ENCODE data around the gene ZBTB7B.

ZBTB7B gene

DNA sequence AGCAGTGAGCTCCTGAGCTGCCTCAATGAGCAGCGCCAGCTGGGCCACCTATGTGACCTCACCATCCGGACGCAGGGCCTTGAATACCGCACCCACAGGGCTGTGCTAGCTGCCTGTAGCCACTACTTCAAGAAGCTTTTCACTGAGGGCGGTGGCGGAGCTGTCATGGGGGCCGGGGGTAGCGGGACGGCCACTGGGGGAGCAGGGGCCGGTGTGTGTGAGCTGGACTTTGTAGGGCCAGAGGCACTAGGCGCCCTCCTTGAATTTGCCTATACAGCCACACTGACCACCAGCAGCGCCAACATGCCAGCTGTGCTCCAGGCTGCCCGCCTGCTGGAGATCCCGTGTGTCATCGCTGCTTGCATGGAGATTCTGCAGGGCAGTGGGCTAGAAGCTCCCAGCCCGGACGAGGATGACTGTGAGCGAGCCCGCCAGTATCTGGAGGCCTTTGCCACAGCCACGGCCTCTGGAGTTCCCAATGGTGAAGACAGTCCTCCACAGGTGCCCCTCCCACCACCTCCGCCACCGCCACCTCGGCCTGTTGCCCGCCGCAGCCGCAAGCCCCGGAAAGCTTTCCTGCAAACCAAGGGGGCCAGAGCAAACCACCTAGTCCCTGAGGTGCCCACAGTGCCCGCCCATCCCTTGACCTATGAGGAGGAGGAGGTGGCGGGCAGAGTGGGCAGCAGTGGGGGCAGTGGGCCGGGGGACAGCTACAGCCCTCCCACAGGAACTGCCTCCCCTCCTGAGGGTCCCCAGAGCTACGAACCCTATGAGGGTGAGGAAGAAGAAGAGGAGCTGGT, 12.3 kb downstream of the ZBTB7B start:
- in situ Hi-C loops (cut with HindIII; ENCODE audit: low sequenced_read_pairs) = no loop called here

DNA sequence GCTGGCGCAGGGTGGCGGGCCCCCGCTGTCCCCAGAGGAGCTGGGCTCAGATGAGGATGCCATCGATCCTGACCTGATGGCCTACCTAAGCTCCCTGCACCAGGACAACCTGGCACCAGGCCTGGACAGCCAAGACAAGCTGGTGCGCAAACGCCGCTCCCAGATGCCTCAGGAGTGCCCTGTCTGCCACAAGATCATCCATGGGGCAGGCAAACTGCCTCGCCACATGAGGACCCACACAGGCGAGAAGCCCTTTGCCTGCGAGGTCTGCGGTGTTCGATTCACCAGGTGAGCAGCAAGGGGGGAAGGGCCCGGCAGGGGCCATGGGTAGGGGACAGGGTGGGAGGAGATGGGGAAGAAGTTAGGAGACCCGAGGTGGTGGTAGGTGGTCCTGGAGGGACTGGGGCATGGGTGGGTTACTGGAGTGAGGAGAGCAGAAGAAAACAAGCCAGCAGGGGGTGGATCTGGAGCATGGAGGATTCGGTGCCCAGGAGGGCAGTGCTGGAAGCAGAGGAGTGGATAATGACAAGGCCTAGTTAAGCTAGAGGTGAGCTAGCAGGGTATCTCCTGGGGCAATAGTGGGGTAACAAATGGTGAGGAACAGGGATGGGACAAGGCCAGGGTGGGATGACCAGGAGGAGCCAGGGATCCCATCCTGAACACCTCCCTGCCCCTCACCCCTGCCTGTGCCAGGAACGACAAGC, 13.1 kb downstream of the ZBTB7B start:
- in situ Hi-C loops (cut with HindIII; ENCODE audit: low sequenced_read_pairs) = no loop called here

DNA sequence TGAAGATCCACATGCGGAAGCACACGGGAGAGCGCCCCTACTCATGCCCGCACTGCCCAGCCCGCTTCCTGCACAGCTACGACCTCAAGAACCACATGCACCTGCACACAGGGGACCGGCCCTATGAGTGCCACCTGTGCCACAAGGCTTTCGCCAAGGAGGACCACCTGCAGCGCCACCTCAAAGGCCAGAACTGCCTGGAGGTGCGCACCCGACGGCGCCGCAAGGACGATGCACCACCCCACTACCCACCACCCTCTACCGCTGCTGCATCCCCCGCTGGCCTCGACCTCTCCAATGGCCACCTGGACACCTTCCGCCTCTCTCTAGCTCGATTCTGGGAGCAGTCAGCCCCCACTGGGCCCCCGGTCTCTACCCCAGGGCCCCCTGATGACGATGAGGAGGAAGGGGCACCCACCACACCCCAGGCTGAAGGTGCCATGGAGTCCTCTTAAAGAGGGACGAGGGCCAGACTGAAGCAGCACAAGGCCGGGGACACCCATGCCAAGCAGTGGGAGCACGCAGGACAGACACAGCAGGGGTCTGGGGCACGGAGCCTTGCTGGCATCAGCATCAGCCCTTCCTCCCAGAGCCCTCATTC, 13.7 kb downstream of the ZBTB7B start:
- in situ Hi-C loops (cut with HindIII; ENCODE audit: low sequenced_read_pairs) = no loop called here

DNA sequence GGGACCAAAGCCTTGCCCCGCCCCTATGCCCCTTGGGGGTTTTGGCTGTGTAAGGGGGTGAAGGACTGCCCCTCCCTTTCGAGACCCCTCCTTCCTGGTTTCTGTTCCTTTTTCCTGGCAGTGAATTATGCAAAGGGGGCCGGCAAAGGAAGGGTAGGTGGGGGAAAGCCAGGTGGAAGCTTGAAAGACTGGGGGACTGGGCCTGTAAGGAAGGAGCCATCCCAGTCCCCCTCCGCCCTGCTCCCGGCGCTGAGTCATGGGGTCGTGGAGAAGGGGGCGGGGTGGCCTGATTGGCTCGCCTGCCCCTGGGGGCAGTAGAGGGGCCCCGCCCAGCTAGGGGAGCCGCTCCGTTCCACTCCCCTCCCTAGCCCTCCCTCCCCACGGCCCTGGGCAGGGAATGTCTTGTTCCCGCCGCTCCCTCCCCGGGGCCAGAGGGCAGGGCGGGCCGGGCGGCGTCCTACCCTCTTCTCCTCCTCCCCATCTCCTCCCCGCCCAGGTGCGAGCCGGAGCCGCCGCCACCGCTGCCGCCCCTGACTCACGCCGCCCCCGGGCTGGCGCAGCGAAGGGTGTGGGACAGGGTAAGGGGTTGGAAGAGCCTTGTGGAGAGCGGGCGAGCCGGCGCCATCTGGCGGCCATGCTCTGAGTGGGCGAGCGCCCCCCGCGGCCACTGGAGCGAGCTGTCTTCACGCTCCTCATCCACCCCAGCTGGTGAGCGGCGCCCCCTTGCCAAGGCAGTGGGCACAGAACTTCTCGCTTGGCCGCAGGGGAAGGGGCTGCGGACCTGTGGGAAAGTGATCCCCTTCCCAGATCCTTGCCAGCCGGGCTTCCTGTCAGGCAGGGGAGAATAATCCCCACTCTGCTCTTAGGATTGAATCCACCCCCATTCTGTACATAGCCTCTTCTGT, 14.7 kb downstream of the ZBTB7B start:
- in situ Hi-C loops (cut with HindIII; ENCODE audit: low sequenced_read_pairs) = no loop called here

DNA sequence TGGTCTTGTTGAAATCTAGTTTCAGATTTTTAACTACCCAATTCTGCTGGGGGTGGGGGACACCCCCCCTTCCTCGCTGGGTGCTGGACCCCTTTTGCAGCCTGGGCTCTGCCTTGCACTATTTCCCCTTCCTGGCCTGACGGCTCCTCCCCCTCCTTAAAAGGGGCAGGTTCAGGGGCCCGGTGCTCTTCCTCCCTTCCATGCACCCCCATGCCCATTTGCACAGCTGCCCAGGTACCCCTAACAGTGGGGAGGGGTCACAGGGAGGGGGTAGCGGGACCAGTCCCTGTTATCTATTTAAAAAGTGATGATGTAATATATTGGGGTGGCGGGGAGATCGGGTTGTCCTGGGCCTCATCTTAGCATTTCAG, 15.3 kb downstream of the ZBTB7B start:
- in situ Hi-C loops (cut with HindIII; ENCODE audit: low sequenced_read_pairs) = no loop called here

DNA sequence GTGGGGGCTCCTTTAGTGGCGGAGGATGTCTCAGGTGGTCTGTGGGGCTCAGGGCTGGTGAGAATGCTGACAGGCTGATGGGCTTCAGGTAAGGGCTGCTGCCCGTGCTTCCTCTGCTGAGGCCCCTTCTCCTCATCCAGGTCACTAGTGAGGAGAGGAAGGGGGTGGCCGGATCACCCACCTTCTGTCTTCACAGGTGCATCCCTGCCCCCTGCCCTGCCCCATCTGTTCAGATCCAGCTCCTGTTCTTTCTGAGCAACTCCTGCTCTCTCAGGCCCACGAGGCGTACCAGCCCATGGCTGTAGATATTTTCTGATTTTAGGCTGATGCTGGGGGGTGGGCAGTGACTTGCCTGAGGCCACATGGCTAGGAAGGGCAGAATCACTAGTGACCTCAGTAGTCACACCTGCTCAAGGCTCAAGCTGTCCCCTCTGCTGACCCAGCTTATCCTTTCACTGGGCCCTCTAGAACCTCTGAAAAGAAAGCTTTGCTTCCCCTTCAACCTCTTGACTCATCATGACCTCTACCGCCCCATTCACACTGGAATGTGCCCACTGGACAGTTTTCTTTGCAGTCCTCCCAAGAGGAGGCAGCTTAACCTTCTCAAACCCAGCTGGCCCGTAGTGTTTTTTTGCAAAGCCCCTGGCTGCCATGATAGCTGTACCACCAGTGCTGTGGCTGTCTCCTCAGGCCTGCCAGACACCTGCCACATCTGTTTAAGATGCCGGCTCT, 16.2 kb downstream of the ZBTB7B start:
- in situ Hi-C loops (cut with HindIII; ENCODE audit: low sequenced_read_pairs) = no loop called here

DNA sequence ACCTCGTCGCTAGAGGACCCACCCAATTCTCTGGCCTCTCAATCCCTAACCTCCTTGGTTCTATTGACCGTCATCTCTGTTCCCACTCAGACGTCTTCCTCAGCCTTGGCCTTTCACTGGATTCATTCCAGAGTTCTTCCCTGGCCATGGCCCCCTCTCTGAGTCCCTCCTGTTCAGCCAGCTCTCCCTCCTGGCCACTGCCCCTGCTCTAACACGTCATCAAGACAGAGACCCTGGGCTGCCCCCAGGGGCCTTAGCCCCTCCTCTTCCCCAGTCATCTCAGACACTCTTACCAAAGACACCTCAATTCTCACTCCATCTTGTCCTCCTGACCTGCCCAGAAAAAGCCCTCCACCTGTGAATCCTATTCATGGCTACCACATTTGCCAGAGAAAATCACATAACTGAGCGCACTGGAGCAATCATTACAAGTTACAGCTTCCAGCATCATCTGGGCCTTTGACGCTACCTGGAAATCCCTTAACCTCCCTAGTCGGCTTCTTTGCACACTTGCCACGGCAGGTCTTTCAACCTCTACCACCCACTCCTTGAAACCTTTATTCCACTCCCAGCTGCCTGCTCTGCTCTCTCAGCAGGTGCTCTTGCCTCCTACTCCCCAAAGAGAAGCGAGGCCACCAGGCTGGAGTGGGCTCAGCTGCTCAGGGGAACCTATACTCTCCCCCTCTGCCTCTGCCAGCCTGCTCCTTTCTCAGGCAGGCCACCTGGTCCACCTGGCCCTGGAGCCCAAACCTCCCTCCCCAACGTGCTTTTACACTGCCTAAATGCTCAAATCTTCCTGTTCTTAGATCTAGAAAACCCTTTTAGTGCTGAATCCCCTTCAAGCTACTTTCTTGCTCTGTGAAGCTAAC, 17.0 kb downstream of the ZBTB7B start:
- in situ Hi-C loops (cut with HindIII; ENCODE audit: low sequenced_read_pairs) = no loop called here

DNA sequence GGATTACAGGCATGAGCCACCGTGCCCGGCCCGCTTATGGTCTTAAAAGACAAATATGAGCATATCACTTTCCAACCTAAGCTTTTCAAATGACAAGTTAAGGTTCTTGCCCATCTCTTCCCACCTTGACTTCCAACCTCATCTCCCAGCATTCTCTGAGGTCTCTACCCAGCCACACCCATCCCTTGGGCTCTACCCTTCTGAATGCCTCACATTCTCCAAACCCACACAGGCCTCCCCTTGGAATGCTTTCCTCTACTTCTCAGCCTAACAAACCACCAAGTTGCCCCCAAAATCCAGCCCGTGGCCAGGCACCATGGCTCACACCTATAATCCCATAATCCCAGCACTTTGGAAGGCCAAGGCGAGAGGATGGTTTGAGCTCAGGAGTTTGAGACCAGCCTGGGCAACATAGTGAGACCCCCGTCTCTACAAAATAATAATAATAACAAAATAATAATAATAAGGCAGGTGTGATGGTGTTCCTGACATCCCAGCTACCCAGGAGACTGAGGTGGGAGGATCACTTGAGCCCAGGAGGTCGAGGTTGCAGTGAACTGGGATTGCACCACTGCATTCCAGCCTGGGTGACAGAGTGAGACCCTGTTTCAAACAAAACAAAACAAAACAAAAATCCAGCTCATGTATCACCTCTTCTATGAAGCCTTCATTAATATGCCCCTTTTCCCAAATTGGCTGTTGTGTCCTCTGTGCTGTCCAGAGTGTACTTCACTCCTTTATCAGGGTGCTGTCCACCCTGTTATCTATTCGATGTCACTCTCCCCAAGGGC, 19.7 kb downstream of the ZBTB7B start:
- in situ Hi-C loops (cut with HindIII; ENCODE audit: low sequenced_read_pairs) = no loop called here

DNA sequence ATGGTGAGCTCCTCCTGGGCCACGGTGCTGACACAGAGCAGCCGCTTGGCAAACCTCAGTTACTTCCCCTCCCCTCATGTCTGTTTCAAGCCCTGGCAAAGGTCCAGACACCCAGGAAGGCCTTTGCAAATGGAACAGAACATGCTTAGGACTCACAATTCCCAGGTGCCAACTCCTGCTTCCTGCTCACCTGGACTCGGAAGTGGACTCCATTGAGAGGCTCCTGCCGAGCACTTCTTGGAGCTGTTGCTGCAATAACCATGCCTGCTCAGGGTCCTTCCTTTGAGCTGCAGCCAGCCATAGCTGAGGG, 20.3 kb downstream of the ZBTB7B start:
- in situ Hi-C loops (cut with HindIII; ENCODE audit: low sequenced_read_pairs) = no loop called here

DNA sequence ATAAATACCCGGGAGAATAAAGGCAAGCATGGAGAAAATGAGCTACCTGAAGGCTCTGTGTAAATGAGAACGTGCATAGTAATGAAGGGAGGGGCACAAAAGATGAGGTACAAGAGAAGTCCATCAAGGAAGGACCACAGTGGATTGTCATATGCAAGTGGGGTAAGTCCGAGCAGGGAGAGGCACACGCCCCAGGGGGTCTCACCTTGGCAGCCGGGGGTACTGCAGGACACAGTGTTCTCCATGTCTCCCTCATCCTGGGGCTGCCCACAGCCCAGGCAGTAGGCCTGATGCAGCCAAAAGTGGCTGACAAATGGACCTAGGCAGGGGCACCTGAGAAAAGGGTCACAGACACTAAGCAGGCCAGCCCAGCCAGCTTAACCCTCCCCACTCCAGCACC, 21.0 kb downstream of the ZBTB7B start:
- in situ Hi-C loops (cut with HindIII; ENCODE audit: low sequenced_read_pairs) = no loop called here

DNA sequence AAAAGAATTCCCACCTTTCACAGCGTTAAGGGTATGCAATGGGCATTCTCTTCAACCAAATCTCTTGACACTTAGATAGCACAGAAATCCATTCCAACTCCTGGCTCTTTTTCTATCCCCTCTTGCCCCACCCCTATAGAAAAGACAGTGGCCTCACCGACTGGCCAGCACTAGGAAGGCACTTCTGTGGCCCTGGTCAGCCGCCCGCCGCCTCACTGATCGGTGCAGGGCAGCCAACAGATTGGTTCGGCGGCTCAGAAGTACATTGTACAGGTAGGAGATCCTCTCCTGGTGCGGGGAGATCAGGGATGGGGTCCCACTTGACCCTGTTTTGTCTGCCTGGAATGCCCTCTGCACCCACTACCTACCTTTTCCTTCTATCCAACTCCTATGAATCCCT, 21.7 kb downstream of the ZBTB7B start:
- in situ Hi-C loops (cut with HindIII; ENCODE audit: low sequenced_read_pairs) = no loop called here

DNA sequence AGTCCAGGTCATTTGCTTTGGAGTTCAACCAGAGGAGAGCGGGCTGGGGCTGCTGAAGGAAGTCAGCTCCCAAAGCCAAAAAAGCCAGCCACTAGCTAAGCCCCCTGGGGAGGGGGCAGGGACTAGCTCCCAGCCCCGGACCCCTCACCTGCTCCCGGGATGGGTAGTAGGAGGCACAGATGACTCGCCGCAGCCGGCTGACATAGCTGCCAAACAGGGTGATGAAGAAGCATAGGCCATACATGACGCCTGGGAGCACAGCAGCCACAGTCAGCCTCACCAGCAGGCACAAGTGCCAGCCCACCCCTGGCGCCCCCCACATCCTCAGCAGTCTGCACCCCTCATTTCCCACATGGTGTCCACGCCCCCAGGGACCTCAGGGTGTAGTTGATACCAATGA, 23.6 kb downstream of the ZBTB7B start:
- in situ Hi-C loops (cut with HindIII; ENCODE audit: low sequenced_read_pairs) = no loop called here

DNA sequence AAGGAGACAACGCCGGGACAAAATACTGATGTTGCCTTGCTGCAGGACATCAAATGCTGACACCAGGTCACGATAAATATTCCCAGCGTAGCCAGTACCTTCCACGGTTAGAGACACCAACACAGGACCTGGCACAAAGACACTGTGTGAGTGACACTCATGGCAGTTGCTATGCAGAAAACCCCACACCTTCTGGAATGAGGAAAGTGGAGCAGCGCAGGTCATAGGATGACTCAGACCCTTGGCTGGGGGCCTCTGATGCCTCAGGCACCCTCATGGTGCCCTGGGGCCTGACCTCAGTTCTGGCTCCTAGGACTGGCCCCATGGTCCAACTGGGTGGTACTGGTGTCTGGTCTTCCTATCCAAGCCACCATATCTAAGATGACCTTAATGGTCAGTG, 24.0 kb downstream of the ZBTB7B start:
- in situ Hi-C loops (cut with HindIII; ENCODE audit: low sequenced_read_pairs) = no loop called here

DNA sequence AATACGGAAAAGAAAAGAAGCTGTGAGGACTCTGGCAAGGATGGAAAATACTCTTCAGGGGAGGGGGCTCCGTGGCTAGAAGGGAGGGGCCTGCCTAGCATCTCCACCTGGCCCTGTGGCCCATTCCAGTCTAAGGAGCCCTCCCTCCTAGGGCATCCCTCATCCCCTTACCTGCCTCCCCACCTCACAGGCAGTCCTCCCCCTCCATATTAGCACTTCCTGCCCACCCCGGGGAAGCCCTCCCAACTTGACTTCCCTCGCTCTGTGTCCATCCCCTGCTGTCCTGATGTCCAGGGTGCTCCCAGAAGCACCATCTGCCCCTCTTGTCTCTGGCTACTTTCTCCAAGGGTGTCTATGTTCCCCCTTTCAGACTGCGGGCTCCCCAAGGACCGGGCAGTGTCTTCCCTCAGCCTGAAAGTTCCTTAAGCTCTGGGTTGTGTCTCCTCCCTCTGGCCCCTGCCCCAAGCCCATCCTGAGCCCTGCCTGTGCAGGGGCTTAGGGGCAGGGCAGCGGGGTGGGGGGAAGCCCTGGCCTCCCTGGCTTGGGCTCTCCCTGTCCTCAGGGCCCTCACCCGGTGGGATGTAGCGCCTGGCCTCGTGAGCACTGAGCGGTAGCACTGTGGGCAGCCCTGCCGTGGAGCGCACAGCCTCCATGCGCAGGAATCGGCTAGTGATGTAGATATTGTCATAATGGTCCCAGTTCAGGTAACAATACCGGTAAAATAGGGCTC, 27.1 kb downstream of the ZBTB7B start:
- in situ Hi-C loops (cut with HindIII; ENCODE audit: low sequenced_read_pairs) = no loop called here

DNA sequence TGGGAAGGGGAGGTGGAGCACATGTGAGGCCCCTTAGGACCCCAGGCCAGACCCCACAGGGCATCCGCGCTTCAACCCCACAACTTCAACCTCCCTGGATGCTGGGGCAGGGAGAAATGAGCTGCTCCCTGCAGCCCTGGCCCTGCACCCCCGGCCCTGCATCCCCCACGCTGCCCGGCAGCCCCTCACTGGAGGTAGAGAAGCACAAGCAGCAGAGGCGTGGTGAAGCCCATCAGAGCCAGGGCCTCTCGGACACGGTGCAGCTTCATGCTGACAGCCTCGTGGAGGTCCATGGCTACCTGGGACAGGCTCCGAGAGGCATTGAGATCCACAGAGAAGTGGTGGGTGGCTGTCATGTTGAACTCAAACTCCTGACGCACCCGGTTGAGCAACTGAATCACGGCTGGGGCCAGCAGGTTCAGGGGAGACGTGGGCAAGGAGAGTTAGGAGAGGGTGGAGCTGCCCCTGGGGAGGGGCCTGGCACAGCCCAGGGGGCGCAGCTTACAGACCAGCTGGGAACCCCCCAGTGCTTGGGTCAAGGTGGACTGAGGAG, 27.7 kb downstream of the ZBTB7B start:
- in situ Hi-C loops (cut with HindIII; ENCODE audit: low sequenced_read_pairs) = no loop called here

DNA sequence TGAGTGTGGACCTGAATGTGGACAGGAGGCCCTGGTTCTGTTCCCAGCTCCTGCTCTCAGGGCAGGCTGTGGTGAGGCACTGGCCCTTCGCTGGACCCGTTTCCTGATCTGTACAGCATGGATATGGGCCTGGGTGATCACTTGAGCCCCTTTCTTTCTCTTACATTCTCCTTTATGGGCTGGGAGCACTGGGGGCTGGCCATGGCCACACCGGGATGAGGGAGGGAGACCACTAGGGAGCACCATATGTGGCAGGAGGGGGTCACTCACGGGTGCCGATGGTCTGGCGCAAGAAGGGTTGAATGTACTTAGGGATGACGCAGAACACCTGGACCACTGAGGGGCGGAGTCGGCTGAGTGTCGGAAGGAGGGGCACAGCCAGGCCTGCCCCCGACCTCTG, 28.3 kb downstream of the ZBTB7B start:
- in situ Hi-C loops (cut with HindIII; ENCODE audit: low sequenced_read_pairs) = no loop called here

DNA sequence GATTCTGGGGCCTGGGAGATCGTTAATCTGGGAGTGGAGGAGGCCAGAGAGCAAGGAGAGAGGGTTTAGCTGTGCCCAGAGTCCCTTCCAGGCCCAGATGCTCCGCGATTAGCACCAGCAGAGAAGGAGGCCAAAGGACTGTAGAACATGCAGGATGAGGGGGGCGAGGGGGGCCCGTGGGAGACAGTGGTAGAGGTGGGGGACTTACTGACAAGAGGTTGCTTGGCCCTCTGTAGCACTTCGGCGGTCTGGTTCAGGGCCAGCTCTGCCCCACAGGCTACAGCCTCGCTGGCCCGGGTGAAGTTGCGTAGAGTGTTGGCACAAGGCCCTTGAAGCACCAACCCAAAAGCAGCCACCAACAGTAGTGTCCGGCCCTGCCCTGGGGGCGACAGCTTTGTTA, 30.3 kb downstream of the ZBTB7B start:
- in situ Hi-C loops (cut with HindIII; ENCODE audit: low sequenced_read_pairs) = no loop called here

DNA sequence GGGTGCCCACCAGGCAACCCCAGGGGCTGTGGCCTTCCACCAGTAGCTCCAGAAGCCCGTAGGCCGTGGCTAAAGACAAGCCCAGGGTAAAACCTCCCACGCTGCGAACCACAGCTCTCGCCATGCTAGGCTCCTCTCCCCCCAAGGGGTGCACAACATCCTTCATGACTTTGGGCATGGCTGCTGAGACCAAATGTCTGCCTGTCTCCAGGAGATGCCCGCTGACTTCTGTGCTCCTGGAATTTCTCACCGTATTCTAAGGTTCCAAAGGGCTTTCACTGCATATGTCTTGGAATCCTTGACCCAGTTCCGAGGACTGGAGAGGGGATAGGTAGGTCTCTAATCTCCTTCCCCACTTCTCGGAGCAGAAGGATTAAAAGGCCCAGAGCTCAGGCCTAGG, 30.9 kb downstream of the ZBTB7B start, which contains the start of the genes DCST1 and DCST2:
Gene DCST1 (plus strand): TSS at position 301 of the 400 bp plus-strand sequence. CDS start 213 bp downstream, outside the sequence.
Gene DCST2 (minus strand): TSS at position 258 of the 400 bp plus-strand sequence. CDS start 80 bp downstream, at position 178.
- in situ Hi-C loops (cut with HindIII; ENCODE audit: low sequenced_read_pairs) = no loop called here

Measured in DLD1 (cell line).